ENCODE data around the gene SLC1A1.

The SLC1A1 gene

GRCh38 chr9:4503103-4503502, 12.8 kb downstream of the SLC1A1 start:
- Histone ChIP-seq H3K4me3 (replicated peaks; ENCODE audit: low read depth, low read length) (no peak overlapping the region), H3K36me3 (ENCODE audit: control insufficient read depth, insufficient read depth, low read length) (no peaks in the 10 kb centered on the region), H3K27me3 (replicated peaks; ENCODE audit: control insufficient read depth, insufficient read depth, low read length) (no peaks in the 10 kb centered on the region)
- no peak for TF ChIP-seq CTCF (IDR thresholded peaks at IDR 0.05; ENCODE audit: insufficient read depth, low read length, poor library complexity, severe bottlenecking)
- no peak for DNase-seq (ENCODE audit: extremely low read depth, insufficient read length)

GRCh38 chr9:4504250-4504649, 14.0 kb downstream of the SLC1A1 start:
- H3K4me3 ChIP-seq (replicated peaks; ENCODE audit: low read depth, low read length), result no peak overlapping the region
- no peaks in the 10 kb centered on the region for H3K27me3 ChIP-seq (replicated peaks; ENCODE audit: control insufficient read depth, insufficient read depth, low read length)
- no peak for DNase-seq (ENCODE audit: extremely low read depth, insufficient read length)
- H3K36me3 ChIP-seq (ENCODE audit: control insufficient read depth, insufficient read depth, low read length), result no peaks in the 10 kb centered on the region
- TF ChIP-seq CTCF (IDR thresholded peaks at IDR 0.05; ENCODE audit: insufficient read depth, low read length, poor library complexity, severe bottlenecking), result no peak

- no peak for TF ChIP-seq CTCF (IDR thresholded peaks at IDR 0.05; ENCODE audit: insufficient read depth, low read length, poor library complexity, severe bottlenecking)
- Histone ChIP-seq H3K4me3 (replicated peaks; ENCODE audit: low read depth, low read length) (no peak overlapping the region), H3K36me3 (ENCODE audit: control insufficient read depth, insufficient read depth, low read length) (no peaks in the 10 kb centered on the region), H3K27me3 (replicated peaks; ENCODE audit: control insufficient read depth, insufficient read depth, low read length) (no peaks in the 10 kb centered on the region)
- no peak for DNase-seq (ENCODE audit: extremely low read depth, insufficient read length)
Observed at GRCh38 chr9:4506490-4506889, 16.2 kb downstream of the SLC1A1 start.

- no peaks in the 10 kb centered on the region for H3K27me3 ChIP-seq (replicated peaks; ENCODE audit: control insufficient read depth, insufficient read depth, low read length)
- no peak overlapping the region for H3K4me3 ChIP-seq (replicated peaks; ENCODE audit: low read depth, low read length)
- no peak for TF ChIP-seq CTCF (IDR thresholded peaks at IDR 0.05; ENCODE audit: insufficient read depth, low read length, poor library complexity, severe bottlenecking)
- H3K36me3 ChIP-seq (ENCODE audit: control insufficient read depth, insufficient read depth, low read length), result no peaks in the 10 kb centered on the region
- no peak for DNase-seq (ENCODE audit: extremely low read depth, insufficient read length)
Observed at GRCh38 chr9:4507306-4508130, 17.2 kb downstream of the SLC1A1 start.

- TF ChIP-seq CTCF (IDR thresholded peaks at IDR 0.05; ENCODE audit: insufficient read depth, low read length, poor library complexity, severe bottlenecking), result no peak
Observed at GRCh38 chr9:4508246-4508906, 18.1 kb downstream of the SLC1A1 start.

More at GRCh38 chr9:4508246-4508906, 18.1 kb downstream of the SLC1A1 start:
- Histone ChIP-seq H3K36me3 (ENCODE audit: control insufficient read depth, insufficient read depth, low read length) (no peaks in the 10 kb centered on the region), H3K4me3 (replicated peaks; ENCODE audit: low read depth, low read length) (no peak overlapping the region), H3K27me3 (replicated peaks; ENCODE audit: control insufficient read depth, insufficient read depth, low read length) (no peaks in the 10 kb centered on the region)
- DNase-seq (ENCODE audit: extremely low read depth, insufficient read length), result no peak
